Kidney (tissue), 2 donors: ENCODE data around the gene KRTAP1-5. TPM values are rescaled to one million over a fixed set of nuclear protein-coding genes. Genes with fewer than 3 reads are reported as not detected.

Experiments
- polyA plus RNA-seq: library from polyadenylated mRNA; stranded (reverse); fragments of 350-450 nt; fragmentation: Illumina TruSeq; extraction: RNeasy Lipid Tissue Mini Kit (QIAGEN cat#74804); gene quantifications from one replicate; pipeline ENCODE4 v1.2.3, GENCODE V29; 2014; ENCODE audit warnings: low read depth, low replicate concordance; ENCODE audit not compliant: insufficient read depth
- total RNA-seq: library from RNA; stranded (reverse); fragmentation: NEBNext Ultra II Directional; extraction: Animal tissue kit (Norgen Biotek cat#: 25700); gene quantifications from one replicate; pipeline ENCODE4 v1.2.1, GENCODE V29; 2021
- donor health status: DM: yes; HTN: yes; CAD: no.

The KRTAP1-5 gene
- total and polyA plus RNA-seq, 2 donors from 2014 or later, result not detected

Other genes with a start within 250 kb of the KRTAP1-5 start
Only the 30 nearest of the 38 such genes appear.
- 47.9 TPM for gene KRT10, start 204.6 kb downstream of the KRTAP1-5 start, total RNA-seq
- 50.9 TPM for gene KRT10, start 204.6 kb downstream of the KRTAP1-5 start, polyA plus RNA-seq
- gene KRT12, start 160.0 kb downstream of the KRTAP1-5 start, total RNA-seq, result not detected
- not detected for gene KRT12, start 160.0 kb downstream of the KRTAP1-5 start, polyA plus RNA-seq
- gene KRT20, start 142.0 kb downstream of the KRTAP1-5 start, total RNA-seq, result not detected
- gene KRT20, start 142.0 kb downstream of the KRTAP1-5 start, polyA plus RNA-seq, result not detected
- 4.2 TPM for gene KRT23, start 89.6 kb downstream of the KRTAP1-5 start, total RNA-seq
- 2.2 TPM for gene KRT23, start 89.6 kb downstream of the KRTAP1-5 start, polyA plus RNA-seq
- gene KRT39, start 60.3 kb downstream of the KRTAP1-5 start, total RNA-seq, result not detected
- gene KRT39, start 60.3 kb downstream of the KRTAP1-5 start, polyA plus RNA-seq, result not detected
- gene KRT40, start 42.9 kb downstream of the KRTAP1-5 start, total RNA-seq, result not detected
- gene KRT40, start 42.9 kb downstream of the KRTAP1-5 start, polyA plus RNA-seq, result not detected
- gene KRTAP3-3, start 33.0 kb downstream of the KRTAP1-5 start, total RNA-seq, result not detected
- gene KRTAP3-3, start 33.0 kb downstream of the KRTAP1-5 start, polyA plus RNA-seq, result not detected
- gene KRTAP3-2, start 27.3 kb downstream of the KRTAP1-5 start, total RNA-seq, result not detected
- gene KRTAP3-2, start 27.3 kb downstream of the KRTAP1-5 start, polyA plus RNA-seq, result not detected
- not detected for gene KRTAP3-1, start 18.1 kb downstream of the KRTAP1-5 start, total RNA-seq
- not detected for gene KRTAP3-1, start 18.1 kb downstream of the KRTAP1-5 start, polyA plus RNA-seq
- not detected for gene KRTAP1-4, start 3.0 kb upstream of the KRTAP1-5 start, total RNA-seq
- gene KRTAP1-4, start 3.0 kb upstream of the KRTAP1-5 start, polyA plus RNA-seq, result not detected
- not detected for gene KRTAP1-3, start 7.7 kb upstream of the KRTAP1-5 start, total RNA-seq
- not detected for gene KRTAP1-3, start 7.7 kb upstream of the KRTAP1-5 start, polyA plus RNA-seq
- gene KRTAP1-1, start 14.2 kb upstream of the KRTAP1-5 start, total RNA-seq, result not detected
- not detected for gene KRTAP1-1, start 14.2 kb upstream of the KRTAP1-5 start, polyA plus RNA-seq
- gene KRTAP2-1, start 20.1 kb upstream of the KRTAP1-5 start, total RNA-seq, result not detected
- not detected for gene KRTAP2-1, start 20.1 kb upstream of the KRTAP1-5 start, polyA plus RNA-seq
- gene KRTAP2-2, start 28.0 kb upstream of the KRTAP1-5 start, total RNA-seq, result not detected
- not detected for gene KRTAP2-2, start 28.0 kb upstream of the KRTAP1-5 start, polyA plus RNA-seq
- 0.28 TPM for gene KRTAP2-3, start 32.9 kb upstream of the KRTAP1-5 start, total RNA-seq
- not detected for gene KRTAP2-3, start 32.9 kb upstream of the KRTAP1-5 start, polyA plus RNA-seq
- not detected for gene KRTAP2-4, start 38.7 kb upstream of the KRTAP1-5 start, total RNA-seq
- gene KRTAP2-4, start 38.7 kb upstream of the KRTAP1-5 start, polyA plus RNA-seq, result not detected
- gene KRTAP4-7, start 56.9 kb upstream of the KRTAP1-5 start, total RNA-seq, result not detected
- gene KRTAP4-7, start 56.9 kb upstream of the KRTAP1-5 start, polyA plus RNA-seq, result not detected
- not detected for gene KRTAP4-8, start 70.9 kb upstream of the KRTAP1-5 start, total RNA-seq
- not detected for gene KRTAP4-8, start 70.9 kb upstream of the KRTAP1-5 start, polyA plus RNA-seq
- gene KRTAP4-16, start 75.0 kb upstream of the KRTAP1-5 start, total RNA-seq, result not detected
- not detected for gene KRTAP4-16, start 75.0 kb upstream of the KRTAP1-5 start, polyA plus RNA-seq
- gene KRTAP4-9, start 78.2 kb upstream of the KRTAP1-5 start, total RNA-seq, result not detected
- not detected for gene KRTAP4-9, start 78.2 kb upstream of the KRTAP1-5 start, polyA plus RNA-seq
- gene KRTAP4-11, start 91.2 kb upstream of the KRTAP1-5 start, total RNA-seq, result not detected
- gene KRTAP4-11, start 91.2 kb upstream of the KRTAP1-5 start, polyA plus RNA-seq, result not detected
- not detected for gene KRTAP4-12, start 97.0 kb upstream of the KRTAP1-5 start, total RNA-seq
- gene KRTAP4-12, start 97.0 kb upstream of the KRTAP1-5 start, polyA plus RNA-seq, result not detected
- not detected for gene KRTAP4-6, start 113.3 kb upstream of the KRTAP1-5 start, total RNA-seq
- not detected for gene KRTAP4-6, start 113.3 kb upstream of the KRTAP1-5 start, polyA plus RNA-seq
- not detected for gene KRTAP4-5, start 122.6 kb upstream of the KRTAP1-5 start, total RNA-seq
- not detected for gene KRTAP4-5, start 122.6 kb upstream of the KRTAP1-5 start, polyA plus RNA-seq
- gene KRTAP4-4, start 133.5 kb upstream of the KRTAP1-5 start, total RNA-seq, result not detected
- gene KRTAP4-4, start 133.5 kb upstream of the KRTAP1-5 start, polyA plus RNA-seq, result not detected
- not detected for gene KRTAP4-3, start 141.0 kb upstream of the KRTAP1-5 start, total RNA-seq
- gene KRTAP4-3, start 141.0 kb upstream of the KRTAP1-5 start, polyA plus RNA-seq, result not detected
- gene KRTAP4-2, start 151.0 kb upstream of the KRTAP1-5 start, total RNA-seq, result not detected
- not detected for gene KRTAP4-2, start 151.0 kb upstream of the KRTAP1-5 start, polyA plus RNA-seq
- not detected for gene KRTAP4-1, start 157.7 kb upstream of the KRTAP1-5 start, total RNA-seq
- not detected for gene KRTAP4-1, start 157.7 kb upstream of the KRTAP1-5 start, polyA plus RNA-seq
- gene KRTAP9-1, start 162.7 kb upstream of the KRTAP1-5 start, total RNA-seq, result not detected
- not detected for gene KRTAP9-1, start 162.7 kb upstream of the KRTAP1-5 start, polyA plus RNA-seq
- not detected for gene KRTAP9-2, start 199.4 kb upstream of the KRTAP1-5 start, total RNA-seq
- not detected for gene KRTAP9-2, start 199.4 kb upstream of the KRTAP1-5 start, polyA plus RNA-seq